Measurements from ENCODE around the gene PCDHB10. TPM values are rescaled to one million over a fixed set of nuclear protein-coding genes. Genes with fewer than 3 reads are reported as not detected.
"Not testable (repeated sequence)": the region's sequence is repeated elsewhere in the genome, so short reads cannot be mapped to it uniquely, and the experiment has no call there.

The PCDHB10 gene
- total and polyA plus RNA-seq, 7 donors, result 0.13 to 0.29 (median 0.26) TPM

DNA sequence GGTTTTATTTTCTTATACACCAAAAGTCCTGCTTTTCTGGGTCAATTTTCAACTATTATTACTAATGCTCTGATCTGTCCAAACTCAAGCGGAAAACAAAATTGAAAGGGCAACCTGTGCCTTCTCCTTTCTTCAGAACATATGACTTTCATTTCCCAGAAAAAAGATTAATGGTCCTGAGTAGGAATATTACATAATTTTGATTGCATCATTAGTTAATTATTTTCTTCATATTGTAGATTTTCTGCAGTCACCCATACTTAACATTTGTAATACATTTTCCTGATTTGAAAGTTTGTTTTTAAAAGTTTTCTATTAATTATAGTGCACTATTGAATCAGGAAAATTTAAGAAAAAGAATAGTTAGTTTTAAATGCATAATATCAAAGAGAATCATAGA, 16.2 kb upstream of the PCDHB10 start:
- Histone ChIP-seq H3K9me3 (peaks cover 2% of the 10 kb centered on the region), H3K36me3 (ENCODE audit: insufficient read depth in 1 of 2, low read depth in 1 of 2) (no peaks in the 10 kb centered on the region), H3K4me1 (no peaks in the 10 kb centered on the region), H3K4me3 (no peak overlapping the region), H3K27ac (no peak overlapping the region), H3K27me3 (ENCODE audit: insufficient read depth in 3 of 3, low read length in 2 of 3) (peaks cover 0 to 55% (median 7%) of the 10 kb centered on the region in 3 donors)
- ATAC-seq, result no peak
- intact Hi-C loops (cut with DNase I), result loop anchor here in 1 of 2 donors (5.0 kb wide), 1 partner anchor 1154 kb away; no protein-coding TSS in a partner anchor
- WGBS, 3 donors, result 60 to 75% (median 65%) methylated on average over 1 of the region's 1 CpG
- DNase-seq, result no peak
- TF ChIP-seq, protein P1, sequence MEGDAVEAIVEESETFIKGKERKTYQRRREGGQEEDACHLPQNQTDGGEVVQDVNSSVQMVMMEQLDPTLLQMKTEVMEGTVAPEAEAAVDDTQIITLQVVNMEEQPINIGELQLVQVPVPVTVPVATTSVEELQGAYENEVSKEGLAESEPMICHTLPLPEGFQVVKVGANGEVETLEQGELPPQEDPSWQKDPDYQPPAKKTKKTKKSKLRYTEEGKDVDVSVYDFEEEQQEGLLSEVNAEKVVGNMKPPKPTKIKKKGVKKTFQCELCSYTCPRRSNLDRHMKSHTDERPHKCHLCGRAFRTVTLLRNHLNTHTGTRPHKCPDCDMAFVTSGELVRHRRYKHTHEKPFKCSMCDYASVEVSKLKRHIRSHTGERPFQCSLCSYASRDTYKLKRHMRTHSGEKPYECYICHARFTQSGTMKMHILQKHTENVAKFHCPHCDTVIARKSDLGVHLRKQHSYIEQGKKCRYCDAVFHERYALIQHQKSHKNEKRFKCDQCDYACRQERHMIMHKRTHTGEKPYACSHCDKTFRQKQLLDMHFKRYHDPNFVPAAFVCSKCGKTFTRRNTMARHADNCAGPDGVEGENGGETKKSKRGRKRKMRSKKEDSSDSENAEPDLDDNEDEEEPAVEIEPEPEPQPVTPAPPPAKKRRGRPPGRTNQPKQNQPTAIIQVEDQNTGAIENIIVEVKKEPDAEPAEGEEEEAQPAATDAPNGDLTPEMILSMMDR (IDR thresholded peaks at IDR 0.05), result no peak

DNA sequence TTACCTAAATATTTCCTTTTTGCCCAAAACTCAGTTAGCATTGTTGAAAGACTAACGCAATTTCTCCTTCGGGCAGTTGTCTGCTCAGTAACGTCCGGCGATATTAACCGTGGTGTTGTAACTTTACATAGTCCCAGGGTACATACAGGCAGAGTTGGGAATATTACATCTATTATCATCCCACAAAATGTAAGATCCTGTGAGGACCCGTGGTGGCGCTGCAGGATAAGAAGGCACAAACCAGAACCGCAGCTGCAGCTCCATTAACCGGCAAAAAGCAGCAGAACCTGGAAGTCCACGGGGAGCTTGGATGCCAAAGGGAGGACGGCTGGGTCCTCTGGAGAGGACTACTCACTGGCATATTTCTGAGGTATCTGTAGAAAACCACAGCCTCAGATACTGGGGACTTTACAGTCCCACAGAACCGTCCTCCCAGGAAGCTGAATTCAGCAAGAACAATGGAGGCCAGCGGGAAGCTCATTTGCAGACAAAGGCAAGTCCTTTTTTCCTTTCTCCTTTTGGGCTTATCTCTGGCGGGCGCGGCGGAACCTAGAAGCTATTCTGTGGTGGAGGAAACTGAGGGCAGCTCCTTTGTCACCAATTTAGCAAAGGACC, 14.5 kb upstream of the PCDHB10 start, which contains the start of gene PCDHB8:
Gene PCDHB8, plus strand, starts transcription at position 214 of the 615 bp plus-strand sequence. Its CDS starts 245 bp downstream, at position 459.
- DNase-seq; H3K36me3 ChIP-seq (ENCODE audit: insufficient read depth in 1 of 2, low read depth in 1 of 2); H3K27ac ChIP-seq; ATAC-seq; H3K4me1 ChIP-seq; H3K4me3 ChIP-seq: not testable (repeated sequence)
- 24 to 27% (median 25%) methylated on average over 12 to 14 of the region's 18 CpGs for WGBS, 3 donors
- peaks cover 12% of the 10 kb centered on the region for H3K9me3 ChIP-seq
- H3K27me3 ChIP-seq (ENCODE audit: insufficient read depth in 3 of 3, low read length in 2 of 3), result peaks cover 0 to 61% (median 6%) of the 10 kb centered on the region in 3 donors
- intact Hi-C loops (cut with DNase I), result loop anchor here in 1 of 2 donors (5.0 kb wide), 1 partner anchor 1155 kb away; no protein-coding TSS in a partner anchor

DNA sequence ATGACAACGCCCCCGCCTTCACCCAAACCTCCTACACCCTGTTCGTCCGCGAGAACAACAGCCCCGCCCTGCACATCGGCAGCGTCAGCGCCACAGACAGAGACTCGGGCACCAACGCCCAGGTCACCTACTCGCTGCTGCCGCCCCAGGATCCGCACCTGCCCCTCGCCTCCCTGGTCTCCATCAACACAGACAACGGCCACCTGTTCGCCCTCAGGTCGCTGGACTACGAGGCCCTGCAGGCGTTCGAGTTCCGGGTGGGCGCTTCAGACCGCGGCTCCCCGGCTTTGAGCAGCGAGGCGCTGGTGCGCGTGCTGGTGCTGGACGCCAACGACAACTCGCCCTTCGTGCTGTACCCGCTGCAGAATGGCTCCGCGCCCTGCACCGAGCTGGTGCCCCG, 12.8 kb upstream of the PCDHB10 start:
- 35 to 43% (median 40%) methylated on average over 18 to 35 of the region's 39 CpGs for WGBS, 3 donors
- H3K36me3 ChIP-seq (ENCODE audit: insufficient read depth in 1 of 2, low read depth in 1 of 2); DNase-seq; H3K4me1 ChIP-seq; H3K4me3 ChIP-seq; ATAC-seq; H3K27ac ChIP-seq: not testable (repeated sequence)
- intact Hi-C loops (cut with DNase I), result loop anchor here in 1 of 2 donors (5.0 kb wide), 1 partner anchor 1157 kb away; no protein-coding TSS in a partner anchor
- Histone ChIP-seq H3K9me3 (peaks cover 15% of the 10 kb centered on the region), H3K27me3 (ENCODE audit: insufficient read depth in 3 of 3, low read length in 2 of 3) (peaks cover 0 to 66% (median 7%) of the 10 kb centered on the region in 3 donors)

DNA sequence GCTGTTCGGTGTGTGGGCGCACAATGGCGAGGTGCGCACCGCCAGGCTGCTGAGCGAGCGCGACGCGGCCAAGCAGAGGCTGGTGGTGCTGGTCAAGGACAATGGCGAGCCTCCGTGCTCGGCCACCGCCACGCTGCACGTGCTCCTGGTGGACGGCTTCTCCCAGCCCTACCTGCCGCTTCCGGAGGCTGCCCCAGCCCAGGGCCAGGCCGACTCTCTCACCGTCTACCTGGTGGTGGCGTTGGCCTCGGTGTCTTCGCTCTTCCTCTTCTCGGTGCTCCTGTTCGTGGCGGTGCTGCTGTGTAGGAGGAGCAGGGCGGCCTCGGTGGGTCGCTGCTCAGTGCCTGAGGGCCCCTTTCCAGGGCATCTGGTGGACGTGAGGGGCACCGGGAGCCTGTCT, 12.3 kb upstream of the PCDHB10 start:
- not testable (repeated sequence) for H3K4me3 ChIP-seq; H3K27ac ChIP-seq; H3K36me3 ChIP-seq (ENCODE audit: insufficient read depth in 1 of 2, low read depth in 1 of 2); DNase-seq; H3K4me1 ChIP-seq; ATAC-seq
- intact Hi-C loops (cut with DNase I), result loop anchor here in 1 of 2 donors (5.0 kb wide), 1 partner anchor 1158 kb away; no protein-coding TSS in a partner anchor
- Histone ChIP-seq H3K9me3 (peaks cover 13% of the 10 kb centered on the region), H3K27me3 (ENCODE audit: insufficient read depth in 3 of 3, low read length in 2 of 3) (peaks cover 0 to 67% (median 6%) of the 10 kb centered on the region in 3 donors)
- WGBS, 3 donors, result 15 to 44% (median 37%) methylated on average over 16 to 32 of the region's 32 CpGs

DNA sequence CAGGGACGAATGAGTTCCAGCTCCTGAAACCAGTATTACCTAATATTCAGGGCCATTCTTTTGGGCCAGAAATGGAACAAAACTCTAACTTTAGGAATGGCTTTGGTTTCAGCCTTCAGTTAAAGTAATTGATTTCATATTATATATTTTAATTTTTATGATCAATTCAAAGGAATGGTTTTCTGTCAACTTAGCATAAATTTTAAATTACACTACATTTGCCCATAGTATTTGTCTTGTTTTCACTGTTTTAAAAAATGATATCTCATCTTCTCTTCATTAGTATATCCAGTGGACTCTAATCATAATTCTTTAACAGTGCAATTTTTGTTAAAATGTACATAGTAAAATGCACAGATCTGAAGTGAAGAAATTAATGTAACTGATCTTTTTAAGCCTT, 11.8 kb upstream of the PCDHB10 start:
- WGBS, 3 donors, result 26 to 65% (median 50%) methylated on average over 1 of the region's 1 CpG
- Histone ChIP-seq H3K36me3 (ENCODE audit: insufficient read depth in 1 of 2, low read depth in 1 of 2) (no peaks in the 10 kb centered on the region), H3K4me3 (no peak overlapping the region), H3K4me1 (no peaks in the 10 kb centered on the region), H3K27me3 (ENCODE audit: insufficient read depth in 3 of 3, low read length in 2 of 3) (peaks cover 0 to 63% (median 5%) of the 10 kb centered on the region in 3 donors), H3K9me3 (peaks cover 13% of the 10 kb centered on the region), H3K27ac (no peak overlapping the region)
- TF ChIP-seq, protein P1 (IDR thresholded peaks at IDR 0.05), result no peak
- no peak for ATAC-seq
- no peak for DNase-seq
- intact Hi-C loops (cut with DNase I), result no loop called here

DNA sequence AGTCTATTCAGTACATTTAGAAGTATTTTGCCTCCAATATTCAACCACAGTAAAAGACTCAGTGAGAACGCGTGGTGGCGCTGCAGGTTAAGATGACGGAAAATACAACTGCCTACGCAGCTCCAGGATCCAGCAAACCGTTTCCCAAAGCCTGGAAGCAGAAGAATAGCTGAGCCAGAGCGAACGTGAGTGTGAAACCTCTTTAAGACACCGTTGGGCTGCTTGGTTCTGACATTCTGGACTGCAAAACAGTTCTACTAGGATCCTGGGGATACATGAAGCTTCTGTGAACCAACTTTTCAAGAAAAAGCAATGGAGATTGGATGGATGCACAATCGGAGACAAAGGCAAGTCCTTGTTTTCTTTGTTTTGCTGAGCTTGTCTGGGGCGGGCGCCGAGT, 9.9 kb upstream of the PCDHB10 start, which contains the start of gene PCDHB16:
Gene PCDHB16, plus strand, starts transcription at position 140 of the 400 bp plus-strand sequence. Its CDS starts 173 bp downstream, at position 313.
- H3K36me3 ChIP-seq (ENCODE audit: insufficient read depth in 1 of 2, low read depth in 1 of 2), result no peaks in the 10 kb centered on the region
- intact Hi-C loops (cut with DNase I), result no loop called here
- H3K27ac ChIP-seq, result no peak within 1 kb of the TSS
- H3K27me3 ChIP-seq (ENCODE audit: insufficient read depth in 3 of 3, low read length in 2 of 3), result peaks cover 0 to 49% (median 5%) of the 10 kb centered on the region in 3 donors
- no peaks in the 10 kb centered on the region for H3K4me1 ChIP-seq
- H3K4me3 ChIP-seq, result peak within 1 kb of the TSS; percentile 43
- TF ChIP-seq, protein P1 (IDR thresholded peaks at IDR 0.05), result peak; percentile 23
- peaks cover 19% of the 10 kb centered on the region for H3K9me3 ChIP-seq
- WGBS, 3 donors, result 6 to 11% (median 10%) methylated on average over 13 of the region's 13 CpGs
- ATAC-seq, result no peak
- DNase-seq, result peak in 1 of 2 donors; percentile 29

DNA sequence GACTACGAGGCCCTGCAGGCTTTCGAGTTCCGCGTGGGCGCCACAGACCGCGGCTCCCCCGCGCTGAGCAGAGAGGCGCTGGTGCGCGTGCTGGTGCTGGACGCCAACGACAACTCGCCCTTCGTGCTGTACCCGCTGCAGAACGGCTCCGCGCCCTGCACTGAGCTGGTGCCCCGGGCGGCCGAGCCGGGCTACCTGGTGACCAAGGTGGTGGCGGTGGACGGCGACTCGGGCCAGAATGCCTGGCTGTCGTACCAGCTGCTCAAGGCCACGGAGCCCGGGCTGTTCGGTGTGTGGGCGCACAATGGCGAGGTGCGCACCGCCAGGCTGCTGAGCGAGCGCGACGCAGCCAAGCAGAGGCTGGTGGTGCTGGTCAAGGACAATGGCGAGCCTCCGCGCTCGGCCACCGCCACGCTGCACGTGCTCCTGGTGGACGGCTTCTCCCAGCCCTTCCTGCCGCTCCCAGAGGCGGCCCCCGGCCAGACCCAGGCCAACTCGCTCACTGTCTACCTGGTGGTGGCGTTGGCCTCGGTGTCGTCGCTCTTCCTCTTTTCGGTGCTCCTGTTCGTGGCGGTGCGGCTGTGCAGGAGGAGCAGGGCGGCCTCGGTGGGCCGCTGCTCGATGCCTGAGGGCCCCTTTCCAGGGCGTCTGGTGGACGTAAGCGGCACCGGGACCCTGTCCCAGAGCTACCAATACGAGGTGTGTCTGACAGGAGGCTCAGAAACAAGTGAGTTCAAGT, 7.9 kb upstream of the PCDHB10 start:
- 34 to 35% (median 34%) methylated on average over 17 to 50 of the region's 69 CpGs for WGBS, 3 donors
- DNase-seq; H3K27ac ChIP-seq; H3K36me3 ChIP-seq (ENCODE audit: insufficient read depth in 1 of 2, low read depth in 1 of 2); intact Hi-C loops (cut with DNase I); ATAC-seq; H3K4me1 ChIP-seq; H3K4me3 ChIP-seq: not testable (repeated sequence)
- Histone ChIP-seq H3K27me3 (ENCODE audit: insufficient read depth in 3 of 3, low read length in 2 of 3) (peaks cover 0 to 41% (median 5%) of the 10 kb centered on the region in 3 donors), H3K9me3 (peaks cover 19% of the 10 kb centered on the region)
